ENCODE results near the gene SSH2. TPM values are rescaled to one million over a fixed set of nuclear protein-coding genes. Genes with fewer than 3 reads are reported as not detected.
A peak's percentile ranks its signal among the peaks of the same experiment; 100 is the strongest.

The SSH2 gene
- total RNA-seq, 6 experiments from 2014 or later: 22.2 to 27.0 (median 23.2) TPM

- TF ChIP-seq CTCF (IDR thresholded peaks at IDR 0.05): no peak
- H3K27me3 Mint-ChIP-seq (ENCODE audit: insufficient read depth): no peaks in the 10 kb centered on the region
- peaks cover 9% of the 10 kb centered on the region for H3K36me3 Mint-ChIP-seq (ENCODE audit: low read depth)
- H3K27ac Mint-ChIP-seq: peak overlapping the region; percentile 50; the same call in 1 of the 2 replicates
- no peak for DNase-seq
- peaks cover 12% of the 10 kb centered on the region for H3K4me1 Mint-ChIP-seq (ENCODE audit: low read depth)
- no peaks in the 10 kb centered on the region for H3K9me3 Mint-ChIP-seq
- no peak overlapping the region for H3K4me3 Mint-ChIP-seq
Observed at GRCh38 chr17:29694918-29695563, 235.0 kb downstream of the SSH2 start.

- TF ChIP-seq CTCF (IDR thresholded peaks at IDR 0.05): no peak
- Mint-ChIP-seq H3K27ac (peak overlapping the region; percentile 30; the same call in 1 of the 2 replicates), H3K4me3 (no peak overlapping the region), H3K9me3 (no peaks in the 10 kb centered on the region), H3K36me3 (ENCODE audit: low read depth) (peaks cover 9% of the 10 kb centered on the region), H3K27me3 (ENCODE audit: insufficient read depth) (no peaks in the 10 kb centered on the region), H3K4me1 (ENCODE audit: low read depth) (peaks cover 12% of the 10 kb centered on the region)
- DNase-seq: no peak
Observed at GRCh38 chr17:29693751-29694150, 236.3 kb downstream of the SSH2 start.

GRCh38 chr17:29687596-29687995, 242.4 kb downstream of the SSH2 start:
- Mint-ChIP-seq H3K9me3 (no peaks in the 10 kb centered on the region), H3K27ac (no peak overlapping the region), H3K36me3 (ENCODE audit: low read depth) (no peaks in the 10 kb centered on the region), H3K4me3 (no peak overlapping the region), H3K27me3 (ENCODE audit: insufficient read depth) (no peaks in the 10 kb centered on the region; the same call in 1 of the 2 replicates), H3K4me1 (ENCODE audit: low read depth) (peaks cover 16% of the 10 kb centered on the region)
- no peak for DNase-seq
- TF ChIP-seq CTCF (IDR thresholded peaks at IDR 0.05): no peak

- TF ChIP-seq CTCF (IDR thresholded peaks at IDR 0.05): no peak
- Mint-ChIP-seq H3K27ac (no peak overlapping the region), H3K27me3 (ENCODE audit: insufficient read depth) (no peaks in the 10 kb centered on the region; the same call in 1 of the 2 replicates), H3K9me3 (no peaks in the 10 kb centered on the region), H3K36me3 (ENCODE audit: low read depth) (no peaks in the 10 kb centered on the region), H3K4me3 (no peak overlapping the region), H3K4me1 (ENCODE audit: low read depth) (peaks cover 16% of the 10 kb centered on the region)
- DNase-seq: no peak
Observed at GRCh38 chr17:29686993-29687590, 242.9 kb downstream of the SSH2 start.

- Mint-ChIP-seq H3K4me3 (no peak overlapping the region), H3K9me3 (no peaks in the 10 kb centered on the region), H3K27me3 (ENCODE audit: insufficient read depth) (no peaks in the 10 kb centered on the region; the same call in 1 of the 2 replicates), H3K27ac (no peak overlapping the region), H3K36me3 (ENCODE audit: low read depth) (peaks cover 6% of the 10 kb centered on the region; the same call in 1 of the 2 replicates), H3K4me1 (ENCODE audit: low read depth) (peaks cover 30% of the 10 kb centered on the region)
- no peak for TF ChIP-seq CTCF (IDR thresholded peaks at IDR 0.05)
- DNase-seq: no peak
Observed at GRCh38 chr17:29683481-29683880, 246.5 kb downstream of the SSH2 start.
